ENCODE data around the gene CLNK. TPM values are rescaled to one million over a fixed set of nuclear protein-coding genes. Genes with fewer than 3 reads are reported as not detected.

CLNK gene
- total and polyA plus RNA-seq, 2 of the 8 experiments (the other 6 are each of a cell fraction or from before 2014, with no cell fraction given) = not detected

- no peak for TF ChIP-seq CTCF (IDR thresholded peaks at IDR 0.05; ENCODE audit: control extremely low read depth in 1 of 3, insufficient read depth in 1 of 3, low read depth in 1 of 3, low read length in 3 of 3)
- no peak for TF ChIP-seq MAX (IDR thresholded peaks at IDR 0.05)
- TF ChIP-seq CREB1 (IDR thresholded peaks at IDR 0.05) = no peak
- TF ChIP-seq SP4 (IDR thresholded peaks at IDR 0.05; ENCODE audit: low read length) = no peak
- TF ChIP-seq POU5F1 (IDR thresholded peaks at IDR 0.05; ENCODE audit: low read depth, low read length) = no peak
- TF ChIP-seq YY1 (IDR thresholded peaks at IDR 0.05; ENCODE audit: low read depth, low read length) = no peak
Observed at GRCh38 chr4:10491401-10491800, 193.2 kb downstream of the CLNK start (continued).
